ENCODE results near the gene RB1. TPM values are rescaled to one million over a fixed set of nuclear protein-coding genes. Genes with fewer than 3 reads are reported as not detected.

The RB1 gene
- 51.1 TPM for polyA plus RNA-seq (ENCODE audit: insufficient read length)
- long read RNA-seq, donor 1, result 0 reads
- long read RNA-seq, donor 2, full-length matches to known transcripts, result 2 of 21 reads
- long read RNA-seq, donor 2, partial matches to known transcripts, result 5 of 21 reads
- long read RNA-seq, donor 2, other reads (novel, unspliced or antisense), result 14 of 21 reads
- long read RNA-seq, donor 3, partial matches to known transcripts, result 0 of 1 reads
- long read RNA-seq, donor 3, other reads (novel, unspliced or antisense), result 0 of 1 reads
- long read RNA-seq, donor 4, partial matches to known transcripts, result 0 of 1 reads
- long read RNA-seq, donor 4, other reads (novel, unspliced or antisense), result 0 of 1 reads
- long read RNA-seq, donor 5, full-length matches to known transcripts, result 4 of 4 reads
- long read RNA-seq, donor 5, partial matches to known transcripts, result 0 of 4 reads
- long read RNA-seq, donor 5, other reads (novel, unspliced or antisense), result 0 of 4 reads
- long read RNA-seq, donor 6, full-length matches to known transcripts, result 3 of 46 reads
- long read RNA-seq, donor 6, partial matches to known transcripts, result 43 of 46 reads
- long read RNA-seq, donor 6, other reads (novel, unspliced or antisense), result 0 of 46 reads
- long read RNA-seq, donor 7, full-length matches to known transcripts, result 3 of 9 reads
- long read RNA-seq, donor 7, partial matches to known transcripts, result 6 of 9 reads
- long read RNA-seq, donor 7, other reads (novel, unspliced or antisense), result 0 of 9 reads
- long read RNA-seq, donor 8, partial matches to known transcripts, result 0 of 2 reads
- long read RNA-seq, donor 8, other reads (novel, unspliced or antisense), result 0 of 2 reads

DNA sequence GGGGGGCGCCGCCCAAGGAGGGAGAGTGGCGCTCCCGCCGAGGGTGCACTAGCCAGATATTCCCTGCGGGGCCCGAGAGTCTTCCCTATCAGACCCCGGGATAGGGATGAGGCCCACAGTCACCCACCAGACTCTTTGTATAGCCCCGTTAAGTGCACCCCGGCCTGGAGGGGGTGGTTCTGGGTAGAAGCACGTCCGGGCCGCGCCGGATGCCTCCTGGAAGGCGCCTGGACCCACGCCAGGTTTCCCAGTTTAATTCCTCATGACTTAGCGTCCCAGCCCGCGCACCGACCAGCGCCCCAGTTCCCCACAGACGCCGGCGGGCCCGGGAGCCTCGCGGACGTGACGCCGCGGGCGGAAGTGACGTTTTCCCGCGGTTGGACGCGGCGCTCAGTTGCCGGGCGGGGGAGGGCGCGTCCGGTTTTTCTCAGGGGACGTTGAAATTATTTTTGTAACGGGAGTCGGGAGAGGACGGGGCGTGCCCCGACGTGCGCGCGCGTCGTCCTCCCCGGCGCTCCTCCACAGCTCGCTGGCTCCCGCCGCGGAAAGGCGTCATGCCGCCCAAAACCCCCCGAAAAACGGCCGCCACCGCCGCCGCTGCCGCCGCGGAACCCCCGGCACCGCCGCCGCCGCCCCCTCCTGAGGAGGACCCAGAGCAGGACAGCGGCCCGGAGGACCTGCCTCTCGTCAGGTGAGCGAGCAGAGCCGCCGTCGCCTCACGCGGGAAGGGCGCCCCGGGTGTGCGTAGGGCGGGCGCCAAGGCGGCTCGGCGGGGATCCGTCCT lies at the start of gene RB1:
TSS of gene RB1 (plus strand) at position 393 of the 784 bp plus-strand sequence. CDS start at position 555, 162 bp downstream.
- peak; percentile 88 for DNase-seq

DNA sequence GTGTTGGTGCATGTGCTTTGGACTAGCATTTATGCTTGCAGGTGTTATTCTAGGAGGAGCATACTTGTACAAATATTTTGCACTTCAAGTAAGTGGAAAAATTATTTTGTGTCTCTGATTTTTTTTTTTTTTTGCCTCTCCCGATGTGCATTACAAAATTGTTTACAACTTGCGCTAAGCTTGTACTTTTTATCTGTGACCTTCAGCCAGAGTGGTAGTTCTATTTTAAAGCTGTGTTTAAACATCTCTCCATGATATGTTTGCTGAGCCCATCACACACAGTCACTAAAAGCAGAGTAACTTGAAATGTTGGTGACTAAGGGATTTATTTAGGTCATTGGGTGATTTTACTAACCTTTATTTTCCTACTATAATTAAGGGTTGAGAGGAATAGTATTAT lies 49.7 kb upstream of the RB1 start:
- no peak for DNase-seq

DNA sequence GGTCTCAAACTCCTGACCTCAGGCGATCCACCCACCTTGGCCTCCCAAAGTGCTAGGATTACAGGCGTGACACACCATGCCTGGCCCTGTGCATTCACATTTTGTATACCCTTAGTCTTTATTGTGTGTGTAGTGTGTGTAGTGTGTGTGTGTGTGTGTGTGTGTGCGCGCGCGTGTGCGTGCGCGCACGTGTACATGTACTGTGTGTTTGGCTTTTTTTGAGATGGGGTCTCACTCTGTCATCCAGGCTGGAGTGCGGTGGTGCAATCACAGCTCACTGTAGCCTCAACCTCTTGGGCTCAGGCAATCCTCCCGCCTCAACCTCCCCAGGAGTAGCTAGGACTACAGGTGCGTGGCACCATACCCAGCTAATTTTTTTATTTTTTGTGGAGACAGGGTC lies 48.5 kb upstream of the RB1 start:
- DNase-seq, result no peak

DNA sequence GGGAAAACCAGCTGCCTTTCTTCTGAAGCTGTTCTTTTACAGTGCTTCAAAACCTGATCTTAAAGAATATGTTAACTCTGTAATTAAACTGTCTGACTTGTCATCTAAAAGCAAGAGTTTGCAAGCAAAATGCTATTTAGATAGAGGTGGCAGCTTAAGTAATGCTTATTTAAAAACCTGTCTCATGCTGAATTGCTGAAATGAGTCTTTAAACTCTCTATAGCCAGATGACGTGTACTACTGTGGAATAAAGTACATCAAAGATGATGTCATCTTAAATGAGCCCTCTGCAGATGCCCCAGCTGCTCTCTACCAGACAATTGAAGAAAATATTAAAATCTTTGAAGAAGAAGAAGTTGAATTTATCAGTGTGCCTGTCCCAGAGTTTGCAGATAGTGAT lies 47.6 kb upstream of the RB1 start:
- DNase-seq, result no peak

DNA sequence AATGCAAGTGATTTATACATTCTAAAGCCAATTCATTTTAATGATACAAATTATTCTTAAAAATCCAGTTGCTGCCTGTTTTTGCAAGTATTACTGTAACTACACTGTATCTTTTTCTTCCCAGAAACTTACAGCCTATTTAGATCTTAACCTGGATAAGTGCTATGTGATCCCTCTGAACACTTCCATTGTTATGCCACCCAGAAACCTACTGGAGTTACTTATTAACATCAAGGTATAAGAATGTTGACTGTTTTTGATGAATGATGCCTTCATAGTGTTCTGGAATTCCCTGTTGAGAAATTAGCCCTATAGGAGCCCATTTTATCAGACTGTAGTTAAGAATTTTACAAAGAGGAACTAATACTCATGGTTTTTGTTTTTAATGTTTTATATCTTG lies 45.5 kb upstream of the RB1 start:
- DNase-seq, result peak; percentile 19

DNA sequence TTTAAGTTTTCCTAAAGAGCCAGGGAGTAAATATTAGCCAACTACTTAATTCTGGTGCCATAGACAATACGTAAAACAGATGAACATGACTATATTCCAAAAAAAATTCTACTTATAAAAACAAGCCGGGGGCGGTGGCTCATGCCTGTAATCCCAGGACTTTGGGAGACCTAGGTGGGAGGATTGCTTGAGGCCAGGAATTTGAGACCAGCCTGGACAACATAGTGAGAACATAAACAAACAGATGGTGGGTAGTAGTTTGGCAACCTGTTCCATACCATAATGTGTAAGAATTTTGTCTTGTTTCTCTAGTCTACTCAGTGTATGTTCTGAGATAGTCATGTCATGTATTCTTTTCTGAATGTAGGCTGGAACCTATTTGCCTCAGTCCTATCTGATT lies 45.1 kb upstream of the RB1 start:
- no peak for DNase-seq

DNA sequence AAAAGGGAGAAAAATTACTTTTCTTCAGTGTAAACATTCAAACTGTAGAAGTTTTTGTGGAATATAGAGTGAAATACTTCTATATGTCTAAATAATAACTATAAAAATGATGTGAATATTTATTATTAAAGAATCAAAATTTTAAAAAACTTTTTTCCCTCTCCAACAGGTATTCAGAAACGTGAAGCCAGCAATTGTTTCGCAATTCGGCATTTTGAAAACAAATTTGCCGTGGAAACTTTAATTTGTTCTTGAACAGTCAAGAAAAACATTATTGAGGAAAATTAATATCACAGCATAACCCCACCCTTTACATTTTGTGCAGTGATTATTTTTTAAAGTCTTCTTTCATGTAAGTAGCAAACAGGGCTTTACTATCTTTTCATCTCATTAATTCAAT lies 42.6 kb upstream of the RB1 start:
- no peak for DNase-seq

DNA sequence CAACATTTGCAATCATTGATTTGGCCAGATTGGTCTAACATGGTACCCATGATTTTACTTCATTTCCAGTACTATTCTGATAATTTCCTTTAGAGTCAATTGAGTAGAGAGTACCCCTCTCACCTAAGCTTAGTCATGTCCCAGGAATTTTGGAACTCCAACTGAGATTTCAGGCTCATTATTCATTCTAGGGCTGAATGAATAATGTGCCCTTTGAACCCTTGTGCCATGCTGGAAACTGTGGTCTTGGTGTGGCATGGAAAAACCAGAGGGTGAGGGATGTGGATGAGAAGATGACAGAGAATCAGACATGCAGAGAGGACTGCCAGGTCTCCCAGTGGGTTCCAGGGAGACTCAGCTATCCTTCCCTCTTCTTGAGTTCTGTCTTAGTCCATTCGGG lies 40.4 kb upstream of the RB1 start:
- no peak for DNase-seq

DNA sequence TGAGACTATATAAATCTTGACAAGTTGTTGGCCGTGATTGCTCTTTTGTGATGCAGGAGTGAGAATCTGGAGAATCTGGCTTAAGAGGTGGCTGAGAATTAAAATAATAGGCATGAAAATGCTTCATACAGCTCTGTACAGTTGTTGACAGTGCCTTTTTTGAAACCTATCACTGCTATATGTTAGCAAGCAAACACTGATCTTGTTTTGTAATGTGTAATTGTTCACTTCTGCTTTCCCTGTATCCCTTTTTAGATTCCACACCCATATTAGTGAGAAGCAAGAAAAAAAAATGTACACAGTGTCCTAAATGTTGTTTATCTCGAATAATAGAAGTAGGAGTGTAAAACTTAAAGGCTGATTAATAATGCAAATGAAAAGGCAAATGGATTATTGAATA lies 39.5 kb upstream of the RB1 start:
- no peak for DNase-seq

DNA sequence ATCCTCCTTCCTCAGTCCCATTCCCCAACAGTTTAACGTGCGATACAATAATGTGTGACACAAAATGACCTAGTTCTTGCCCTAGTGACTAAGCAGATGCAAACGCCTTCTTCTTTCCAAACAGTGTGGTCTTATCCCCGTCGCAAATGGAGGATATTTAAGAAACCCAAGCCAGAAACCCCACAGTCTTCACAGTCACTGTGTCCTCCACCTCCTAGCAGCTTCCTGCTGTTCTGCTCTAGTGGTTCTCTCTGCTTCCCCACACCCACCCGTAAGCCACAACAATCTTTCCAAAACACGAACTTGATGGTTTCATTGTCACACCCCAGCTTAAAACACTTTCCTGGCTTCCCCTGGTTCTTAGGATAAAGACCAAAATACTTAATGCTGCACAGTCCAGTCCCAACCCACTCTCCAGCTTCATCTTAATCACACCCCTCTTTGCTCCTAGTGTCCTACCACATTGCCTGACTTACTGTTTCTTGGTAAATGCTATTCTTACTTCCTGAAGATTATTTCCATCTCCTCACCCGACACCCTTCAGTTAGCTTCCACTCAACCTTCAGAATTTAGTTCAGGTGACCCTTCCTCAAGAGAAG lies 38.2 kb upstream of the RB1 start:
- no peak for DNase-seq

DNA sequence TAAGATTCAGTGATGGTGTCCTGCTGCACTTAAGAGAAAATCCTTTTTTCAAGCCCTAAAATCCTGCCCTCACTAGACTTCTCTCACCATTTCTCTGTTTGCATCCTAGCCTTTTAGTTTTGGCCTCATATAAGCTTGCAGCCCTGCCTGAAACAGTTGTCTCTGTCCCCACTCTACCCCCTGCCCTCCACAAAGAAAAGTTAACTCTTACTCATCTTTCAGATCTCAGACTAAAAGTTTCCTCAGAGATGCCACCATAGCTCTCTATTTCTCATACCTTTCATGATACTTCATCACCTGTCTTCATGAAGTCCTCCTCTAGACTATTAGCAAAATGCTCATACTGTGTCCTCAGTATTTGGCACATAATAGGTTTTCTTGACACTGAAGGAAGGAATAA lies 37.4 kb upstream of the RB1 start:
- DNase-seq, result no peak

DNA sequence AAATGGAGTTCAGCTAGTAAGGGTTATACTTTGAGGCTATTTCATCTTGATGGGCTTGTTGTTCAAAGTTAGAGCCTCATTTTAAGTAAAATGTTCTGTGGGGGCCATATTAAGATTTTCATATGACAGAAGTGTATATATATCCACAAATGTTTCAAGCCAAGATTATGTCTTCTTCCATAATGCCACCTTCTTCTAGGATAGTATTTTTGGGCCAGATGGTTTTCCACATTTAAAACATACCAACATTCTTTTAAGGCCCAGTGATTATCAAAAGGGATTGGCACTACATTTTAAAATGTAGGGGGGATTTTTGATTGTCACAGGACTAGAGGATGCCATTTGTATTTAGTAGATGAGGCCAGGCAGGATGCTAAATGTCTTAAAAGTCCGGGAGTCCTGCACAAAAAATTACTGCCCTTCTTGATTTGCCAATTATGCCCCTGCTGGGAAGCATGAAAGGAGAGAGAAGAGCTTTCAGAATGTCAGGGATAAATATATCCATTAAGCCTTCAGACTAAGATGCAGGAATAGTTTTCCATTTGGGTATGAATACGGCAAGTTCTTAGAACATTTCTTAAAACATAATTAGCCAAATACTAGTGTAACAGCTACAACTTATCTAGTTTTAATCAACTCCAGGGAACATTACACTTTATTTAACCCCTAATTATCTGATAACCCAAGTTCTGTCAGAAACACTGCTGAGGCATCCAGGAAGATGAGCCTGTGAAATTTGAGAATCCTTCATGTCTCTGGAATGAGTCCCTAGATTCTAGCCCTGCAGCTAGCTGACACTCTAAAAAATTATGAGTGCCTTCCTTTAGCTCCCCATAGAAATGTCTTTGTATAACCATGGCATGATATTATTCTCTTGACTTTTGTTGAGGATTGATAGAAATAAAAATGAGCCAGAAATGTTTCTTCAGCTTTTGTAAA lies 36.6 kb upstream of the RB1 start:
- DNase-seq, result no peak

DNA sequence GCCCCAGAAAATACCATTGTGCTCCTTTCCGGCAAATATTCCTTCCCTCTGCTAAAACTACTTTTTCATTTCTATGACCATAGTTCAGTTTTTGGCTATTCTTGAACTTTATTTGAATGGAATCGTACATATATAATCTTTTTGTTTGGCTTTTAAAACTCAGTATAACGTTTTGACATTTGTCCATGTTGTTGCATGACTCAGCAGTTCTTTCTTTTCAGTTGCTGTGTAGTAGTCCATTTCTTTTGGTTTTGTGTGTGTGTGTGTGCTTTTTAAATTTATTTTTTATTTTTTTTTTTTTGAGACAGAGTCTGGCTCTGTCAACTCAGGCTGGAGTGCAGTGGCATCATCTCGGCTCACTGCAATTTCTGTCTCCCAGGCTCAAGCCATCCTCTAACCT lies 35.5 kb upstream of the RB1 start:
- no peak for DNase-seq

DNA sequence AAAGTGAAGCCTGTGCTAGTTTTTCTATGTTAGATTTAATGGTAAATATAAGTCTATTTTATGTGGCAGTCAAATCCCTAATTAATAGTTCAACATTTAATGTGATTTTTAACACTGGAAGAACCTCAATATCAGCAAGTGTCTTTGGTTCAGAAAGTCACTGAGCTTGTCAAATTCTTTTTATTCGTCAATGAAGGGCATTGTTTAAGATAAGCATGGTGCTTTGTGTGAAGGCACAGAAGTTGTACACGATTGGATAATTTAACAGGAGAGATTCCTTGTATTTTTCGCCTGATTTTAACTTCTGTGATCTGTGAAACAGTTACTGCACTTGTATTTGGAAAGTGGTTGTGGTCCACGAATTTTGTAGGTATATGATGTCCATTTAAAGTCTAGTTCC lies 30.2 kb upstream of the RB1 start:
- DNase-seq, result no peak

DNA sequence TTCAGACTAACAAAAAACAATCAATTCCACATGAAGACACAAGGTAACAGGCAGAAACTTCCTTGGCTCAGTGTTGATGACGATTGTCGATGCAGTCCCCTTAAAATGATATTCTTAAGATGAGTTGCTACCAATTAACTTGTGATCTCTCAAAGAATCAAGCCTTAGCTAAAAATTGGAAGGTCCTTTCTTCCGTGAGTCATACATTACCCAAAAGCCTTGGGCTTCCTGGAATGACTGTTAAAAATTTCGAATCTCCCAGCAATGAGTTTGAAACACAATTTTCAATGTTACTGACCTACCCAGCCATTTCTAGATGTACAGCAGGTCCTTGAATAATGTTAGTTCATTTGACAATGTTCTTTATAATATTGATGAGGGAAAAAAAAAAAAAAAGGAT lies 28.0 kb upstream of the RB1 start:
- no peak for DNase-seq

DNA sequence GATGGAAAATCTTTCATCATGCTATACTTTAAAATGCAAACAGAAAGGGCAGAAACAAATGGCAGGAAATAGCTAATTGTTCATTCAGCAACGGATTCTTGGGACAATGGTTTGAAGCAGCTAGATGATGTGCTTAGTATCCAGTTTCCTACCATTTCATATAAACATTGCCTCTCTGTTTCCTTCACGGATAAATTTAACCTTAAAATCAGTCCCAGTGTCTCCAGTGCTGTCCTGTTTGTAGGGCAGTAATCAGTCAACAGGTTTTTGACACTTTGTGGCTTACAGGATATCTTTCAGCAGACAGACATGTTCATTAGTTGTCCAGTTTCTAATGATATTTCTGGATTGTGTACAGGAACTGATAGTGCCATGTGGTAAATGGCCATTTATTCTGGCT lies 24.7 kb upstream of the RB1 start:
- no peak for DNase-seq

DNA sequence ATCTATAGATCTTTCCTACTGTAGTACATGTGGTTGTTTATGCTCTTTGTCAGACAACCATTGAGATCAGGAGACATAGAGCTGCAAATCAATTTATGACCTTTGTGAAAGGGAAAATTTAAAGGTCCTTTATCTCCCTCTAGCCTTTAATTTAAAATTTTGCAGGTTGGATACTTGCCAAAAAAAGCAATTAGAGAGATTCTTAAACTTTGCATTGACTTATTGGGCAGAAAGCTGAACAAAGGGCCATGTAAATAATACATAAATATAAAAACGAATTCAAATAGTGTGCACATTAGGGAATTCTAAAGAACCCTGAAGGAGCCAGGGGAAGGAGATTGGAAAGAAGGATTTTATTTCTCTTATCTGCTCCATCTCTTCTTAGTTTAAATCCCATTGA lies 22.0 kb upstream of the RB1 start:
- DNase-seq, result no peak

DNA sequence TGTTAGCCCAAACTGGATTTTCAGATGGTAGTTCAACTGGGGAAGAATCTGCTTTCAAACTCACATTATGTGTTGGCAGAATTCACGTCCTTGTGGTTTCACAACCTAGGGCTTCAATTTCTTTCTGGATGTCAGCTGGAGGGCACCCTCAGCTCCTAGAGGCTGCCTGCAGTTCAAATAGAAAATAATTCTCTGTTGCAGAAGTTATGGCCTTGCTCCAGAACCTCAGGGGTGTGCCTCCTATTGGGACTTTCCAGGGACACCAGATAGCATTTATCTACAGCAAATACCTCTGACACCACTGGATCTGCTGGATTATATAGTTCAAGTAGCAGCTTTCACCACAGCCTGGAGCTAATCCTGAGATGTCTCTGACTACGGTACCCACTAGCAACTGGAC lies 11.8 kb upstream of the RB1 start:
- no peak for DNase-seq

DNA sequence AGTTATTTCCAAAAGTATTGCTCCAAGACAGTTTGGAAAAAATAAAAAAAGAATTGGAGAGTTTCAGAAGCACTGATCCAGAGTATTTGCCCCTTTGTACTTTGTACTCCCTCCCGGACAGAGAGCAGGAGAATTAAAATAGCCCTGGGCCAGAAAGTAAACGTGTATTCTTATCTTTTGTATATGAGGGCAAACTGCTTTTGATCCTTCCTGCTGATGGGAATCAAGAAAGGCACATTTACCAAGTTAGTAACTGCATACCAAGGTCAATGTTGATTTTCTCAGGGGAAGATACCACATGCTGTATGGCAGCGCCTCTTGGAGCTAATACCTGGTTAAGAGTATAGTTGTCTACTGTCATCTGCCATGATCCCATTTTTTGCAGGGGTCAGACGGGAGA lies 10.9 kb upstream of the RB1 start:
- DNase-seq, result no peak

DNA sequence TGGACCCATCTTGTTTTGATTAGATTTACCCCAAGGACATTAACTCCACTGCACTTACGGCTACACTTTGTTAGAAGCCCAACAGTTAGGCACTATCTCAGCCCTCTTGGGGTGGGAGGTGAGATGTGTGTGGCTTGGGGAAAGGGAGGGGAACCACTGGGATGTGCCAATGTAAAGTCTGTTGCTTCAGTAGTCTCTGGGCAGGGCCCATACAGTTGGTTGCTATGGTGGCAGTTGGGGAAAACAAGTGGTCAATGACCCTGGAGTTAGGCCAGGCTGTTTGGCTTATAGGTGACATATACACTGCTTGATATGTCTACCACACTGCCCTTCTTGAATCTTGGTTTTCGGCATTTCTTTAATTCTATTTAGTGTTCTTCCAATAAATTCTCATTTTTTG lies 8.9 kb upstream of the RB1 start:
- no peak for DNase-seq

DNA sequence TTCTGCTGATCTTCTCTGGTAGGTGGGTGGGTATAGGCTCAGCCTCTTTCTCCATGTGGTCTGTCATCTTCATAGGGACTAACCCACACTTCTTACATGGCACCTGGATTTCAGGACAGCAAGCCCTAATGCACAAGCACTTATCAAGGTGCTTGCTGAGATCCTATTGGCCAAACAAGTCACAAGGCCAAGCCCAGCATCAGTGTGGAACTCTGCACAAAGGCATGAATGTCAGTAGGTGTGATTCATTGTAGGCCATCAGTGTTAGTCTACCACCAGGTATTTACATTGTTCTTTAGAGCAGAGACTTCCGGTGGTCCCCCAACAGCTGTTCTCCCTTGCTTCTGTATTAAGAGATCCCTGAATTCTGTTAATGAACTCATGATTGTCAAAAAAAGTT lies 8.3 kb upstream of the RB1 start:
- no peak for DNase-seq
